Effector memory CD4-positive, alpha-beta T cell (primary cell): ENCODE data around the gene FYN.
"Not testable (repeated sequence)": the region's sequence is repeated elsewhere in the genome, so short reads cannot be mapped to it uniquely, and the experiment has no call there.

ENCODE experiments used
- DNase-seq, 3 donors: peaks; one replicate each; pipeline ENCODE4 v3.0.0-alpha.2; 2020
- H3K27ac ChIP-seq: 2 replicates; pipeline ENCODE4 v1.7.0; 2013; ENCODE audit warnings: mild to moderate bottlenecking, low read length, moderate library complexity; ENCODE audit not compliant: insufficient read depth, poor library complexity, severe bottlenecking
- H3K27me3 ChIP-seq: replicated peaks from 2 replicates; pipeline ENCODE4 v1.7.0; 2013; ENCODE audit warnings: mild to moderate bottlenecking, low read length; ENCODE audit not compliant: insufficient read depth, control insufficient read depth, poor library complexity, severe bottlenecking
- H3K36me3 ChIP-seq: 2 replicates; pipeline ENCODE4 v1.7.0; 2013; ENCODE audit warnings: mild to moderate bottlenecking, low read length, moderate library complexity; ENCODE audit not compliant: control insufficient read depth, insufficient read depth
- H3K4me1 ChIP-seq: 2 replicates; pipeline ENCODE4 v1.7.0; 2013; ENCODE audit warnings: low read length, mild to moderate bottlenecking; ENCODE audit not compliant: control insufficient read depth, insufficient read depth, poor library complexity, severe bottlenecking
- H3K4me3 ChIP-seq: 2 replicates; pipeline ENCODE4 v1.7.0; 2013; ENCODE audit warnings: low read length, low read depth, mild to moderate bottlenecking; ENCODE audit not compliant: insufficient read depth, poor library complexity, severe bottlenecking
- H3K9me3 ChIP-seq: 2 replicates; pipeline ENCODE4 v1.7.0; 2013; ENCODE audit warnings: mild to moderate bottlenecking, low read length, moderate library complexity; ENCODE audit not compliant: control insufficient read depth

The FYN gene

DNA sequence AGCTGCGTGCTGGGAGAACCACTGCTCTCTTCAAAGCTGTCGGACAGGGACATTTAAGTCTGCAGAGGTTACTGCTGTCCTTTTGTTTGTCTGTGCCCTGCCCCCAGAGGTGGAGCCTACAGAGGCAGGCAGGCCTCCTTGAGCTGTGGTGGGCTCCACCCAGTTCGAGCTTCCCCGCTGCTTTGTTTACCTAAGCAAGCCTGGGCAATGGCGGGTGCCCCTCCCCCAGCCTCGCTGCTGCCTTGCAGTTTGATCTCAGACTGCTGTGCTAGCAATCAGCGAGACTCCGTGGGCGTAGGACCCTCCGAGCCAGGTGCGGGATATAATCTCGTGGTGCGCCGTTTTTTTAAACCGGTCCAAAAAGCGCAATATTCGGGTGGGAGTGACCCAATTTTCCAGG lies 35.1 kb upstream of the FYN start:
- not testable (repeated sequence) for H3K36me3 ChIP-seq, H3K4me3 ChIP-seq, H3K27me3 ChIP-seq, H3K9me3 ChIP-seq, H3K27ac ChIP-seq, H3K4me1 ChIP-seq, DNase-seq

DNA sequence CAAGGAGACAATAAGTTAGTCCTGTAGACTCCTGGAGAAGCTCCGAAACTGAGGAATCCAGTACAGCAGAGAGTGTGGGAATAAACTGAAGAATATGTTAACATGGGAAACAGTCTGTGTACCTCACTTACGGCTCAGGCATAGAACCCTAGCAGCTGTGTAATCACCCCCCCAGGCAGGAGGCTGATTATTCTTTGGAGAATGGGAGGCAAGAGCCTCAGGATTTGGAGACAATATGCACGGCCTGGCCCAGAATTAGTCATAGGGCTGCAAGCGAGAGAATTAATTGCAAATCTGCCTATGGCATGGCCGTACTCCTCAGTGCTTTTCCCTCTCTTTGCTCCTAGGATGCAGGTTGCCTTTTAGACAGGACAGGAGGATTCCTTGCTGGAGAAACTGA lies 27.5 kb upstream of the FYN start:
- Histone ChIP-seq H3K27ac (no peak overlapping the region), H3K4me3 (no peak overlapping the region), H3K36me3 (no peaks in the 10 kb centered on the region), H3K4me1 (no peaks in the 10 kb centered on the region), H3K27me3 (no peaks in the 10 kb centered on the region), H3K9me3 (no peaks in the 10 kb centered on the region)
- no peak for DNase-seq

GRCh38 chr6:111899531-111899930 lies 26.3 kb upstream of the FYN start:
- H3K27me3 ChIP-seq, result no peaks in the 10 kb centered on the region
- DNase-seq, result no peak
- H3K9me3 ChIP-seq, result no peaks in the 10 kb centered on the region

GRCh38 chr6:111898452-111898851 lies 25.2 kb upstream of the FYN start:
- Histone ChIP-seq H3K27me3 (no peaks in the 10 kb centered on the region), H3K27ac (no peak overlapping the region), H3K36me3 (no peaks in the 10 kb centered on the region), H3K4me1 (no peaks in the 10 kb centered on the region), H3K9me3 (no peaks in the 10 kb centered on the region), H3K4me3 (no peak overlapping the region)
- no peak for DNase-seq

More at GRCh38 chr6:111899531-111899930, 26.3 kb upstream of the FYN start:
- Histone ChIP-seq H3K4me3 (no peak overlapping the region), H3K4me1 (no peaks in the 10 kb centered on the region), H3K36me3 (no peaks in the 10 kb centered on the region), H3K27ac (no peak overlapping the region)

- no peaks in the 10 kb centered on the region for H3K36me3 ChIP-seq
- no peak for DNase-seq
- no peaks in the 10 kb centered on the region for H3K9me3 ChIP-seq
- H3K4me1 ChIP-seq, result no peaks in the 10 kb centered on the region
- H3K27me3 ChIP-seq, result no peaks in the 10 kb centered on the region
- no peak overlapping the region for H3K27ac ChIP-seq
- H3K4me3 ChIP-seq, result no peak overlapping the region
Observed at GRCh38 chr6:111894951-111895350, 21.7 kb upstream of the FYN start.

DNA sequence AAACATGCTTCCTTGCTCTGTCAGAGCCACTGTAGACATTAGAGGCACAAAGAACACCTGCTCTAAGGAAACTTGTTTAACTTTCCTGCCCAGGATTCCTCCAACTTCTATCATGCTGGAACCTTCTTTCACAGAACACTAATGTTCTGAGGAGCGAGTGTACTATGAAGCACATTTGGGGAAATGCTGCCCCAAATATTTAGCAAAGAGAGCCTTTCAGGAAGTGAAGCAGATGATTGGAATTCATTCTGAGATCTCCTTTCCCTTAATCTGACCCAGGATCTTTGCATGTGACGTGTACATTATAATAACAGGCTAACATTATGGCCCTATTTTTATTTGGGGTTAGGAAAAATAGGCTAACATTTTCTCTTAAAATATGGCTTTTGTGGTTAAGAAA lies 21.0 kb upstream of the FYN start:
- H3K27me3 ChIP-seq, result no peaks in the 10 kb centered on the region
- H3K4me1 ChIP-seq, result no peaks in the 10 kb centered on the region
- DNase-seq, result no peak
- H3K36me3 ChIP-seq, result no peaks in the 10 kb centered on the region
- no peak overlapping the region for H3K4me3 ChIP-seq
- H3K27ac ChIP-seq, result no peak overlapping the region
- H3K9me3 ChIP-seq, result no peaks in the 10 kb centered on the region

DNA sequence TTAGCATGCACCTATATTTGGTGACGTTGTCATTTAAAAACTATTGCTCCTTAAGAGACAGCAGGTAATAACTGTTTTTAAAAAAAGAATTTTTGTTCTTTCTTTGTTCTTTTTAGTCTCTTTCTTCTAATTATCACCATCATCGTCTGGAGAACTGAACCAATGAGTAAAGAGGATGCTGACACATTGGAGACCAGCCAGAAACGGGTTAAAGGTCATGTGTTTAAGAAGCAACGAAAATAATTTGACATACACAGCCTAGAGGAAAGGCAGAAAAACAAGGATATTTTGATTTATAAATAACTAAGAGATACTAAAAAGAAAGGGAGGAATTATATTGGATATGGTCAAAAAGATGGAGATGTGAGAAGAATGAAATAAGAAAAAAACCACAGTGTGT lies 19.2 kb upstream of the FYN start:
- H3K4me1 ChIP-seq, result no peaks in the 10 kb centered on the region
- no peaks in the 10 kb centered on the region for H3K9me3 ChIP-seq
- H3K27me3 ChIP-seq, result no peaks in the 10 kb centered on the region
- no peak overlapping the region for H3K27ac ChIP-seq
- DNase-seq, result no peak
- no peak overlapping the region for H3K4me3 ChIP-seq
- no peaks in the 10 kb centered on the region for H3K36me3 ChIP-seq

GRCh38 chr6:111890988-111891387 lies 17.7 kb upstream of the FYN start:
- no peaks in the 10 kb centered on the region for H3K9me3 ChIP-seq
- no peaks in the 10 kb centered on the region for H3K4me1 ChIP-seq
- H3K4me3 ChIP-seq, result no peak overlapping the region
- DNase-seq, result no peak
- no peaks in the 10 kb centered on the region for H3K27me3 ChIP-seq
- H3K36me3 ChIP-seq, result no peaks in the 10 kb centered on the region
- H3K27ac ChIP-seq, result no peak overlapping the region

GRCh38 chr6:111888928-111889695 lies 15.9 kb upstream of the FYN start:
- no peaks in the 10 kb centered on the region for H3K4me1 ChIP-seq
- DNase-seq, result no peak
- H3K27ac ChIP-seq, result no peak overlapping the region
- no peaks in the 10 kb centered on the region for H3K9me3 ChIP-seq
- H3K27me3 ChIP-seq, result no peaks in the 10 kb centered on the region
- no peaks in the 10 kb centered on the region for H3K36me3 ChIP-seq
- H3K4me3 ChIP-seq, result no peak overlapping the region

DNA sequence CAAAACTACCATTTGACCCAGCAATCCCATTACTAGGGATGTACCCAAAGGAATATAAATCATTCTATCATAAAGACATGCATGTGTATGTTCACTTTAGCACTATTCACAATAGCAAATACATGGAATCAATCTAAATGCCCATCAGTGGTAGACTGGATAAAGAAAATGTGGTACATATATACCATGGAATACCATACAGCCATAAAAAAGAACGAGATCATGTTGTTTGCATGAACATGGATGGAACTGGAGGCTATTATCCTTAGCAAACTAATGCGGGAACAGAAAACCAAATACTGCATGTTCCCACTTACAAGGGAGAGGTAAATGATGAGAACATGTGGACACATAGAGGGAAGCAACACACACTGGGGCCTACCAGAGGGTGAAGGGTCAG lies 13.5 kb upstream of the FYN start:
- H3K9me3 ChIP-seq, H3K27me3 ChIP-seq, H3K27ac ChIP-seq, H3K36me3 ChIP-seq, DNase-seq, H3K4me1 ChIP-seq, H3K4me3 ChIP-seq: not testable (repeated sequence)
